Activated naive CD8-positive, alpha-beta T cell treated with anti-CD3 and anti-CD28 coated beads, Interleukin-2, amount 10 ng/mL, durations not matched to agents 7 days and 5 days (primary cell): ENCODE data around the gene ALG9. TPM values are rescaled to one million over a fixed set of nuclear protein-coding genes. Genes with fewer than 3 reads are reported as not detected.

Experiments
- ATAC-seq: fragments of 150-1000 bp; cut with Tn5 transposase; one replicate; pipeline ENCODE4 v1.10.0; 2021; ENCODE audit warnings: low read depth, moderate library complexity
- POLR2A ChIA-PET: fragments of 350-600 bp; sonication (Branson Sonifier 250); formaldehyde crosslinking; loops from one replicate; lab custom pipeline; 2021; ENCODE audit warnings: antibody characterized with exemption; lab: Charles Lee
- DNase-seq: peaks from one replicate; pipeline ENCODE4 v3.0.0; 2021
- H3K27ac Mint-ChIP-seq: one replicate; pipeline ENCODE4 v1.8.0; 2022; ENCODE audit warnings: mild to moderate bottlenecking, mixed read lengths
- H3K27me3 Mint-ChIP-seq: one replicate; pipeline ENCODE4 v1.8.0; 2022; ENCODE audit warnings: mild to moderate bottlenecking, moderate library complexity, mixed read lengths
- H3K36me3 Mint-ChIP-seq: one replicate; pipeline ENCODE4 v1.8.0; 2021; ENCODE audit warnings: mild to moderate bottlenecking, mixed read lengths
- H3K4me1 Mint-ChIP-seq: one replicate; pipeline ENCODE4 v1.8.0; 2021; ENCODE audit warnings: mixed read lengths
- H3K4me3 Mint-ChIP-seq: one replicate; pipeline ENCODE4 v1.8.0; 2022; ENCODE audit warnings: mild to moderate bottlenecking, moderate library complexity, mixed read lengths
- H3K9me3 Mint-ChIP-seq: one replicate; pipeline ENCODE4 v1.8.0; 2021; ENCODE audit warnings: mixed read lengths
- total RNA-seq, 2 experiments: library from RNA; stranded (reverse); gene quantifications; one replicate each; pipeline ENCODE4 v1.2.3, GENCODE V29; 2021

ALG9 gene
- 10 to 100 TPM; 26.8 to 28.8 TPM for total RNA-seq

- H3K27ac Mint-ChIP-seq = peak within 1 kb of the TSS; percentile 78
- ATAC-seq = peak; percentile 89
- POLR2A ChIA-PET = interaction anchor here (1.2 to 2.0 kb wide), 5 partner anchors 9 to 216 kb away, joined by 4 to 8 read pairs (median 8); partner anchors contain the start of genes CFAP68, PPP2R1B, SDHD and TIMM8B
Observed at GRCh38 chr11:111870886-111871692, at the start of gene ALG9. Gene ALG9, minus strand, starts transcription at chr11:111871581. Its CDS starts 99 bp downstream, at chr11:111871482.

GRCh38 chr11:111920908-111921307 lies 49.5 kb upstream of the ALG9 start:
- ATAC-seq (no peak), DNase-seq (no peak)
- no peaks in the 10 kb centered on the region for H3K36me3 Mint-ChIP-seq
- H3K27ac Mint-ChIP-seq = no peak overlapping the region
- no peaks in the 10 kb centered on the region for H3K4me1 Mint-ChIP-seq
- POLR2A ChIA-PET = no interaction called here
- peaks cover 14% of the 10 kb centered on the region for H3K27me3 Mint-ChIP-seq
- no peaks in the 10 kb centered on the region for H3K9me3 Mint-ChIP-seq
- H3K4me3 Mint-ChIP-seq = no peak overlapping the region

More at GRCh38 chr11:111870886-111871692, at the start of gene ALG9:
- no peaks in the 10 kb centered on the region for H3K9me3 Mint-ChIP-seq
- H3K4me1 Mint-ChIP-seq = peaks cover 16% of the 10 kb centered on the region
- H3K27me3 Mint-ChIP-seq = no peaks in the 10 kb centered on the region
- H3K36me3 Mint-ChIP-seq = peaks cover 19% of the 10 kb centered on the region
- peak within 1 kb of the TSS; percentile 84 for H3K4me3 Mint-ChIP-seq
- DNase-seq = peak; percentile 93

GRCh38 chr11:111918390-111919256 lies 47.2 kb upstream of the ALG9 start, which contains the start of gene C11orf52:
Gene C11orf52, plus strand, starts transcription at chr11:111918913. Its CDS starts 60 bp downstream, at chr11:111918973.
- POLR2A ChIA-PET = interaction anchor here (1.2 kb wide), 1 partner anchor 8 kb away, joined by 4 read pairs; no protein-coding TSS in a partner anchor
- no peak within 1 kb of the TSS for H3K4me3 Mint-ChIP-seq

GRCh38 chr11:111917788-111918187 lies 46.4 kb upstream of the ALG9 start:
- DNase-seq (no peak), ATAC-seq (no peak)
- Mint-ChIP-seq H3K36me3 (no peaks in the 10 kb centered on the region), H3K27me3 (peaks cover 34% of the 10 kb centered on the region), H3K4me1 (no peaks in the 10 kb centered on the region), H3K27ac (no peak overlapping the region), H3K9me3 (no peaks in the 10 kb centered on the region), H3K4me3 (no peak overlapping the region)
- POLR2A ChIA-PET = interaction anchor here (0.7 to 1.2 kb wide), 3 partner anchors 8 to 19 kb away, joined by 3 to 4 read pairs (median 4); no protein-coding TSS in a partner anchor

More at GRCh38 chr11:111918390-111919256, 47.2 kb upstream of the ALG9 start, which contains the start of gene C11orf52:
- no peaks in the 10 kb centered on the region for H3K4me1 Mint-ChIP-seq
- H3K9me3 Mint-ChIP-seq = no peaks in the 10 kb centered on the region
- ATAC-seq = no peak
- H3K27ac Mint-ChIP-seq = no peak within 1 kb of the TSS
- DNase-seq = no peak
- no peaks in the 10 kb centered on the region for H3K36me3 Mint-ChIP-seq
- H3K27me3 Mint-ChIP-seq = peaks cover 26% of the 10 kb centered on the region

- POLR2A ChIA-PET = interaction anchor here (0.7 to 1.2 kb wide), 3 partner anchors 9 to 19 kb away, joined by 3 to 4 read pairs (median 4); no protein-coding TSS in a partner anchor
- no peak for ATAC-seq
- Mint-ChIP-seq H3K4me3 (no peak overlapping the region), H3K9me3 (no peaks in the 10 kb centered on the region), H3K4me1 (no peaks in the 10 kb centered on the region), H3K27ac (no peak overlapping the region), H3K36me3 (no peaks in the 10 kb centered on the region), H3K27me3 (peaks cover 34% of the 10 kb centered on the region)
- no peak for DNase-seq
Observed at GRCh38 chr11:111917312-111917711, 45.9 kb upstream of the ALG9 start.

- no peaks in the 10 kb centered on the region for H3K9me3 Mint-ChIP-seq
- H3K27ac Mint-ChIP-seq = no peak overlapping the region
- H3K27me3 Mint-ChIP-seq = peaks cover 36% of the 10 kb centered on the region
- DNase-seq = no peak
- H3K36me3 Mint-ChIP-seq = no peaks in the 10 kb centered on the region
- H3K4me1 Mint-ChIP-seq = no peaks in the 10 kb centered on the region
- H3K4me3 Mint-ChIP-seq = no peak overlapping the region
- no peak for ATAC-seq
- POLR2A ChIA-PET = no interaction called here
Observed at GRCh38 chr11:111916768-111917167, 45.4 kb upstream of the ALG9 start.

- no peak for ATAC-seq
- no peak overlapping the region for H3K4me3 Mint-ChIP-seq
- H3K27ac Mint-ChIP-seq = no peak overlapping the region
- H3K27me3 Mint-ChIP-seq = peaks cover 50% of the 10 kb centered on the region
- POLR2A ChIA-PET = interaction anchor here (0.6 to 1.1 kb wide), 2 partner anchors 13 to 103 kb away, joined by 3 read pairs; no protein-coding TSS in a partner anchor
- H3K9me3 Mint-ChIP-seq = no peaks in the 10 kb centered on the region
- no peaks in the 10 kb centered on the region for H3K36me3 Mint-ChIP-seq
- no peak for DNase-seq
- no peaks in the 10 kb centered on the region for H3K4me1 Mint-ChIP-seq
Observed at GRCh38 chr11:111913997-111914396, 42.6 kb upstream of the ALG9 start.

GRCh38 chr11:111913031-111913861 lies 41.9 kb upstream of the ALG9 start:
- Mint-ChIP-seq H3K4me1 (no peaks in the 10 kb centered on the region), H3K27ac (no peak overlapping the region), H3K36me3 (no peaks in the 10 kb centered on the region), H3K9me3 (no peaks in the 10 kb centered on the region), H3K27me3 (peaks cover 51% of the 10 kb centered on the region), H3K4me3 (no peak overlapping the region)
- ATAC-seq (no peak), DNase-seq (no peak)
- POLR2A ChIA-PET = interaction anchor here (1.1 kb wide), 1 partner anchor 13 kb away, joined by 3 read pairs; no protein-coding TSS in a partner anchor

GRCh38 chr11:111912535-111912934 lies 41.2 kb upstream of the ALG9 start, which contains the start of gene HSPB2:
Gene HSPB2, plus strand, starts transcription at chr11:111912734. Its CDS starts 96 bp downstream, at chr11:111912830.
- peaks cover 54% of the 10 kb centered on the region for H3K27me3 Mint-ChIP-seq

GRCh38 chr11:111911563-111912401 lies 40.4 kb upstream of the ALG9 start, which contains the start of gene CRYAB:
Gene CRYAB, minus strand, starts transcription at chr11:111911770. Its CDS starts 46 bp downstream, at chr11:111911724.
- Mint-ChIP-seq H3K4me1 (no peaks in the 10 kb centered on the region), H3K27ac (no peak within 1 kb of the TSS), H3K36me3 (no peaks in the 10 kb centered on the region), H3K27me3 (peaks cover 54% of the 10 kb centered on the region), H3K9me3 (no peaks in the 10 kb centered on the region), H3K4me3 (no peak within 1 kb of the TSS)
- POLR2A ChIA-PET = no interaction called here
- no peak for DNase-seq
- ATAC-seq = no peak

More at GRCh38 chr11:111912535-111912934, 41.2 kb upstream of the ALG9 start, which contains the start of gene HSPB2:
- Mint-ChIP-seq H3K4me3 (no peak within 1 kb of the TSS), H3K36me3 (no peaks in the 10 kb centered on the region), H3K4me1 (no peaks in the 10 kb centered on the region), H3K9me3 (no peaks in the 10 kb centered on the region), H3K27ac (no peak within 1 kb of the TSS)
- POLR2A ChIA-PET = no interaction called here
- ATAC-seq (no peak), DNase-seq (no peak)

GRCh38 chr11:111910676-111911562 lies 39.5 kb upstream of the ALG9 start:
- Mint-ChIP-seq H3K9me3 (no peaks in the 10 kb centered on the region), H3K36me3 (no peaks in the 10 kb centered on the region), H3K4me3 (no peak overlapping the region), H3K27me3 (peaks cover 54% of the 10 kb centered on the region), H3K4me1 (no peaks in the 10 kb centered on the region), H3K27ac (no peak overlapping the region)
- DNase-seq = no peak
- POLR2A ChIA-PET = no interaction called here
- ATAC-seq = no peak
